A549 (cell line): ENCODE measurements around the gene SH2B3. TPM values are rescaled to one million over a fixed set of nuclear protein-coding genes. Genes with fewer than 3 reads are reported as not detected.

Source experiments
- ATAC-seq, 2 experiments: fragments of 200-7000 bp in 1 of 2; fragments of >200 bp in 1 of 2; cut with Nextera tagmentation in 1 of 2; cut with Tn5 transposase in 1 of 2; 3 replicates each; pipeline versions ENCODE4 v1.8.0 to v1.9.1; 2018 to 2020; ENCODE audit warnings: mild to moderate bottlenecking in 1 of 2, moderate library complexity in 1 of 2
- CTCF ChIA-PET: fragments of 300-600 bp; sonication (Branson Sonifier 250); formaldehyde crosslinking; extraction: SDS; loops from one replicate; lab custom pipeline; 2021; ENCODE audit warnings: antibody characterized with exemption, inconsistent platforms; lab: Yijun Ruan, JAX
- POLR2A ChIA-PET: fragments of 350-600 bp; formaldehyde crosslinking; extraction: SDS; loops from one replicate; lab custom pipeline; 2021; ENCODE audit warnings: antibody characterized with exemption, inconsistent platforms; lab: Yijun Ruan, JAX
- DNase-seq, 2 experiments: peaks; one replicate each; pipeline versions ENCODE4 v3.0.0 to v3.0.0-alpha.2; 2011 to 2016; ENCODE audit warnings: low read depth in 1 of 2, low spot score in 1 of 2
- FAIRE-seq: peaks from 2 replicates; lab custom pipeline; 2011; peaks lifted over from hg19 to GRCh38; lab: Jason Lieb, UNC
- H3K27ac ChIP-seq, 2 experiments: fragments of >200 bp; sonication (Bioruptor Twin); formaldehyde crosslinking; 3 replicates each; pipeline ENCODE4 v1.5.1; 2016 to 2017
- H3K4me1 ChIP-seq: fragments of >200 bp; sonication (Bioruptor Twin); formaldehyde crosslinking; 3 replicates; pipeline ENCODE4 v1.6.1; 2016
- H3K4me2 ChIP-seq: fragments of >200 bp; sonication (Bioruptor Twin); formaldehyde crosslinking; 3 replicates; pipeline ENCODE4 v1.6.1; 2016
- H3K4me3 ChIP-seq: fragments of >200 bp; sonication (Bioruptor Twin); formaldehyde crosslinking; 3 replicates; pipeline ENCODE4 v1.5.1; 2016
- H3K9me3 ChIP-seq: fragments of >200 bp; sonication (Bioruptor Twin); formaldehyde crosslinking; 3 replicates; pipeline ENCODE4 v1.6.1; 2016
- BHLHE40 ChIP-seq: IDR thresholded peaks from 2 replicates; pipeline ENCODE4 v1.6.1; 2012; ENCODE audit warnings: low read depth, low read length, inconsistent platforms
- CBX2 ChIP-seq: fragments of 200-600 bp; sonication (generic); IDR thresholded peaks from 2 replicates; pipeline ENCODE4 v1.6.1; 2016; ENCODE audit warnings: low read depth, mild to moderate bottlenecking, borderline replicate concordance
- CEBPB ChIP-seq, 2 experiments: fragments of >200 bp in 1 of 2; sonication (Bioruptor Twin) in 1 of 2; formaldehyde crosslinking in 1 of 2; IDR thresholded peaks; 2 replicates each; pipeline ENCODE4 v1.6.1; 2012 to 2016
- CHD2 ChIP-seq: fragments of 150-350 bp; IDR thresholded peaks from 2 replicates; pipeline ENCODE4 v1.6.1; 2014; ENCODE audit warnings: low read length; ENCODE audit not compliant: partially characterized antibody
- ESRRA ChIP-seq: fragments of 150-350 bp; IDR thresholded peaks from 2 replicates; pipeline ENCODE4 v1.6.1; 2014; ENCODE audit warnings: mild to moderate bottlenecking, low read length, borderline replicate concordance
- FOSB ChIP-seq: fragments of 250-450 bp; sonication (Bioruptor Pico); IDR thresholded peaks from 2 replicates; pipeline ENCODE4 v1.5.0; 2020; ENCODE audit warnings: mild to moderate bottlenecking, moderate library complexity
- FOSL2 ChIP-seq, 2 experiments: fragments of 450-650 bp in 1 of 2; fragments of >200 bp in 1 of 2; sonication (Bioruptor Twin) in 1 of 2; formaldehyde crosslinking; IDR thresholded peaks; 2 replicates each; pipeline versions ENCODE4 v1.5.0 to v1.6.1; 2016 to 2020; ENCODE audit warnings: mild to moderate bottlenecking in 1 of 2, moderate library complexity in 1 of 2
- HEYL ChIP-seq: fragments of 250-450 bp; sonication (Bioruptor Pico); IDR thresholded peaks from 2 replicates; pipeline ENCODE4 v1.8.0; 2021; ENCODE audit warnings: mild to moderate bottlenecking, moderate library complexity
- HOXB13 ChIP-seq: fragments of 250-450 bp; sonication (Bioruptor Pico); IDR thresholded peaks from 2 replicates; pipeline ENCODE4 v1.5.0; 2020; ENCODE audit warnings: low read depth, mild to moderate bottlenecking, moderate library complexity
- HOXB5 ChIP-seq: fragments of 250-450 bp; sonication (Bioruptor Pico); IDR thresholded peaks from 2 replicates; pipeline ENCODE4 v1.5.0; 2020; ENCODE audit warnings: mild to moderate bottlenecking, moderate library complexity
- JUN ChIP-seq, 2 experiments: fragments of >200 bp; sonication (Bioruptor Twin); formaldehyde crosslinking; IDR thresholded peaks; 2 replicates in 1 of 2; 3 replicates in 1 of 2; pipeline ENCODE4 v1.6.1; 2016 to 2017
- JUNB ChIP-seq: fragments of >200 bp; sonication (Bioruptor Twin); formaldehyde crosslinking; IDR thresholded peaks from 2 replicates; pipeline ENCODE4 v1.6.1; 2016
- KDM1A ChIP-seq: fragments of 200-600 bp; sonication (generic); IDR thresholded peaks from 2 replicates; pipeline ENCODE4 v1.6.1; 2016; ENCODE audit warnings: low read depth, mild to moderate bottlenecking
- MAFK ChIP-seq: fragments of 450-650 bp; IDR thresholded peaks from 2 replicates; pipeline ENCODE4 v1.6.1; 2014; ENCODE audit not compliant: partially characterized antibody
- MAZ ChIP-seq: fragments of 150-350 bp; IDR thresholded peaks from 2 replicates; pipeline ENCODE4 v1.6.1; 2014; ENCODE audit warnings: antibody characterized with exemption, low read depth, low read length, borderline replicate concordance
- MYC ChIP-seq: IDR thresholded peaks from 2 replicates; pipeline ENCODE4 v1.6.1; 2012; ENCODE audit warnings: mild to moderate bottlenecking, inconsistent platforms, low read length, improper control_type of control experiment, borderline replicate concordance
- NFE2L2 ChIP-seq: fragments of 150-350 bp; conservative IDR thresholded peaks from 2 replicates; pipeline ENCODE4 v1.6.1; 2014; ENCODE audit warnings: low read length
- NPAS2 ChIP-seq: fragments of 250-450 bp; sonication (Bioruptor Pico); IDR thresholded peaks from 2 replicates; pipeline ENCODE4 v1.8.0; 2022; ENCODE audit warnings: mild to moderate bottlenecking, moderate library complexity, borderline replicate concordance
- NR3C1 ChIP-seq: fragments of >200 bp; sonication (Bioruptor Twin); formaldehyde crosslinking; IDR thresholded peaks from 3 replicates; pipeline ENCODE4 v1.6.1; 2017
- POLR2AphosphoS2 ChIP-seq: conservative IDR thresholded peaks from 2 replicates; pipeline ENCODE4 v1.6.1; 2012; ENCODE audit warnings: low read length, improper control_type of control experiment, inconsistent platforms
- RARB ChIP-seq: fragments of 250-450 bp; sonication (Bioruptor Pico); IDR thresholded peaks from 2 replicates; pipeline ENCODE4 v1.8.0; 2021; ENCODE audit warnings: mild to moderate bottlenecking, moderate library complexity
- SMC3 ChIP-seq: fragments of >200 bp; sonication (Bioruptor Twin); formaldehyde crosslinking; IDR thresholded peaks from 3 replicates; pipeline ENCODE4 v1.6.1; 2018; ENCODE audit warnings: inconsistent platforms
- ZNF302 ChIP-seq: fragments of 250-450 bp; sonication (Bioruptor Pico); IDR thresholded peaks from 2 replicates; pipeline ENCODE4 v1.9.0; 2021; ENCODE audit warnings: inconsistent platforms, mild to moderate bottlenecking, moderate library complexity
- WGBS: methylation state at CpG from one replicate; pipeline ENCODE4 v1.1.6; 2017; ENCODE audit errors: missing lambda C conversion rate; 5-methylcytosine and 5-hydroxymethylcytosine counted together
- polyA plus RNA-seq, 4 experiments: library from polyadenylated mRNA; depleted of rRNA in 3 of 4; stranded (reverse); fragments of >200 nt; fragmentation: RNase III in 1 of 4; extraction: RNeasy Plus Mini Kit Qiagen cat#74134 plus additional on column Dnase treatment in 1 of 4; gene quantifications; 2 replicates in 3 of 4; 3 replicates in 1 of 4; pipeline ENCODE4 v1.2.3, GENCODE V29; 2011 to 2017
- TF ChIP-seq, protein P1 (sequence below): fragments of 150-350 bp; IDR thresholded peaks from 2 replicates; pipeline ENCODE4 v1.6.1; 2014; ENCODE audit warnings: low read depth, mild to moderate bottlenecking, low read length
- TF ChIP-seq, protein P2 (sequence below): fragments of >200 bp; sonication (Bioruptor Twin); formaldehyde crosslinking; IDR thresholded peaks from 2 replicates; pipeline ENCODE4 v1.6.1; 2016
- TF ChIP-seq, protein P3 (sequence below): fragments of >200 bp; sonication (Bioruptor Twin); formaldehyde crosslinking; IDR thresholded peaks from 3 replicates; pipeline ENCODE4 v1.5.1; 2016
- TF ChIP-seq, protein P4 (sequence below): IDR thresholded peaks from 2 replicates; pipeline ENCODE4 v1.6.1; 2012
- TF ChIP-seq, protein P5 (sequence below): fragments of 250-450 bp; sonication (Bioruptor Pico); IDR thresholded peaks from 2 replicates; pipeline ENCODE4 v1.5.0; 2021; ENCODE audit warnings: mild to moderate bottlenecking, moderate library complexity, borderline replicate concordance
- TF ChIP-seq, protein P6 (sequence below): IDR thresholded peaks from 2 replicates; pipeline ENCODE4 v1.6.1; 2012

Gene SH2B3
- polyA plus RNA-seq, 2 of the 4 experiments (the other 2 are of a cell fraction) = 2.3 to 2.5 TPM

DNA sequence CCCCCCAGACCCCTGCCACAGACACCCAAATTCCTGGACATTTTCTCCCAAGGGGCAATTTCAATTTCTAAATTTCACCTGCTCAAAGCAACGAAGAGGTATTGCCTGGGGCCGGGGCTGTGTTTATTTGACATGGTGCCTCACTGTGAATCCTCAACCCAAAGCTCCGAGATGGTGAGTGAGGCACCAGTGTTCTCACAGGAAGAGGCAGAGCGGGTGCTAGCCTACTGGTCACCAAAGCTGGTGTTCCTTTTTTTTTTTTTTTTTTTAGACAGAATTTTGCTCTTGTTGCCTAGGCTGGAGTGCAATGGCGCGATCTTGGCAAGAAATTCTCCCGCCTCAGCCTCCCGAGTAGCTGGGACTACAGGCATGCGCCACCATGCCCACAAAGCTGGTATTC, 14.8 kb upstream of the SH2B3 start (continued):
- TF ChIP-seq NFE2L2 (no peak), CHD2 (no peak), NPAS2 (CRISPR knock-in tag) (no peak), HEYL (CRISPR knock-in tag) (no peak)

DNA sequence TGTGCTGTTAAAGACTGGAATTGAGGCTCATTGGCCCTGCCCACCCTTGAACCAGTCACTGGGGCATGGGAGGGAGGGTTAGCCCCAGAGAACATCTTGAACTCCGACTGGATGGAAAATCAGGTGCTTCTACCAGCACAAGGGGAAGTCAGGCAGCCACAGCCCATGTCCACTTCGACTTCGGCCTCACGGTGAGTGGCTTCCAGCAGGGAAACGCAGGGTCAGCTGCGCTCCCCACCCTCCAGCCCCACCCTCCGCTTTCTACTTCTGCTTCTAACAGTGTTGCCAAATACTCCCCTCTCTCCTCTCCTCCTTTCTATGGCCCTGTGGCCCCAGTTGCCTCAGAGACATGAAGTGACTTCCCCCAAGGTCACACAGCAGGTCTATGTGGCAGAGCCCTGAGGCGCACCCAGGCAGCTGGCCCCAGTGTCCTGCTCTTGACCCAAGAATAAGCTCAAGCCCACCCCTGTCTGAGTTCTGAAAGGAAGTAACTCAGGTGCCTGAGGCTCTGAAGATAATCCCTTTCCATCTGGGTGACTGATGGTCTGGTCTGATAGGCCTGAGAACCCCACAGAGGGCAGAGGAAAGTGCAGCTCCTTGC, 11.9 kb upstream of the SH2B3 start:
- no peak overlapping the region for H3K4me3 ChIP-seq
- no peak overlapping the region for H3K27ac ChIP-seq
- FAIRE-seq (no peak), ATAC-seq (no peak), DNase-seq (no peak)
- ChIA-PET POLR2A (no interaction called here), CTCF (interaction anchor here (1.1 to 8.9 kb wide), 5 partner anchors 11 to 486 kb away, joined by 3 to 240 read pairs (median 5); no protein-coding TSS in a partner anchor)
- 90% methylated on average over 8 of the region's 8 CpGs for WGBS
- H3K4me2 ChIP-seq = no peak overlapping the region
- H3K9me3 ChIP-seq = no peaks in the 10 kb centered on the region
- TF ChIP-seq, protein P1, sequence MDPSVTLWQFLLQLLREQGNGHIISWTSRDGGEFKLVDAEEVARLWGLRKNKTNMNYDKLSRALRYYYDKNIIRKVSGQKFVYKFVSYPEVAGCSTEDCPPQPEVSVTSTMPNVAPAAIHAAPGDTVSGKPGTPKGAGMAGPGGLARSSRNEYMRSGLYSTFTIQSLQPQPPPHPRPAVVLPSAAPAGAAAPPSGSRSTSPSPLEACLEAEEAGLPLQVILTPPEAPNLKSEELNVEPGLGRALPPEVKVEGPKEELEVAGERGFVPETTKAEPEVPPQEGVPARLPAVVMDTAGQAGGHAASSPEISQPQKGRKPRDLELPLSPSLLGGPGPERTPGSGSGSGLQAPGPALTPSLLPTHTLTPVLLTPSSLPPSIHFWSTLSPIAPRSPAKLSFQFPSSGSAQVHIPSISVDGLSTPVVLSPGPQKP = no peak
- no peak for TF ChIP-seq MYC
- TF ChIP-seq MAFK = no peak
- no peak for TF ChIP-seq MAZ
- no peak for TF ChIP-seq CBX2
- no peak for TF ChIP-seq JUN (IDR thresholded peaks at IDR 0.05)
- TF ChIP-seq ZNF302 = no peak
- no peak for TF ChIP-seq HOXB13
- TF ChIP-seq BHLHE40 = no peak
- TF ChIP-seq SMC3 = no peak
- TF ChIP-seq RARB = no peak
- TF ChIP-seq HEYL (CRISPR knock-in tag) = no peak
- no peak for TF ChIP-seq NFE2L2
- TF ChIP-seq HOXB5 (CRISPR knock-in tag) = no peak
- TF ChIP-seq, protein P2, sequence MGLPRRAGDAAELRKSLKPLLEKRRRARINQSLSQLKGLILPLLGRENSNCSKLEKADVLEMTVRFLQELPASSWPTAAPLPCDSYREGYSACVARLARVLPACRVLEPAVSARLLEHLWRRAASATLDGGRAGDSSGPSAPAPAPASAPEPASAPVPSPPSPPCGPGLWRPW = no peak
- TF ChIP-seq NR3C1 = no peak
- peaks cover 6% of the 10 kb centered on the region; the same call in 1 of the 3 replicates for H3K4me1 ChIP-seq

DNA sequence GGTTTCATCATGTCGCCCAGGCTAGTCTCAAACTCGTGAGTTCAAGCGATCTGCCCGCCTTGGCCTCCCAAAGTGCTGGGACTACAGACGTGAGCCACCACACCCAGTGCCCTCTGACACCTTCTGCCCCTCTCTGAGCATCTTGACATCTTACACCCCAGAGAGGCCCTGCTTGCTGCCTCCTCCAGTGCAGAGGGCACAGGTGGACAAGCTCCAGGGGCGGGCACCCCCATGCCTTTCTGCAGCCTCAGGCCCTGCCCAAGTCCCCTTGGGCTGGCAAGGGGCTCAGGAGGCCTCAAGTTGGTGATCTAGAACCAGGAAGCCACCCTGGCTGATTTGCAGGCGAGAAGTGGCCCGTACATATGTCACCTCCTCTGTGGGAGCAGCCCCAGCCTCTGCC, 11.2 kb upstream of the SH2B3 start:
- ChIA-PET CTCF (interaction anchor here (2.6 to 8.9 kb wide), 2 partner anchors 11 to 59 kb away, joined by 5 to 240 read pairs; no protein-coding TSS in a partner anchor), POLR2A (no interaction called here)
- Histone ChIP-seq H3K9me3 (no peaks in the 10 kb centered on the region), H3K4me1 (peaks cover 6% of the 10 kb centered on the region; the same call in 1 of the 3 replicates), H3K4me2 (no peak overlapping the region), H3K4me3 (no peak overlapping the region), H3K27ac (no peak overlapping the region)
- no peak for TF ChIP-seq CBX2
- TF ChIP-seq FOSL2 (IDR thresholded peaks at IDR 0.05) = no peak
- no peak for TF ChIP-seq FOSL2 (CRISPR knock-in tag; IDR thresholded peaks at IDR 0.05)
- no peak for TF ChIP-seq POLR2AphosphoS2
- TF ChIP-seq JUNB = no peak
- no peak for TF ChIP-seq FOSB (CRISPR knock-in tag)
- no peak for TF ChIP-seq ESRRA
- no peak for TF ChIP-seq BHLHE40
- TF ChIP-seq, protein P3, sequence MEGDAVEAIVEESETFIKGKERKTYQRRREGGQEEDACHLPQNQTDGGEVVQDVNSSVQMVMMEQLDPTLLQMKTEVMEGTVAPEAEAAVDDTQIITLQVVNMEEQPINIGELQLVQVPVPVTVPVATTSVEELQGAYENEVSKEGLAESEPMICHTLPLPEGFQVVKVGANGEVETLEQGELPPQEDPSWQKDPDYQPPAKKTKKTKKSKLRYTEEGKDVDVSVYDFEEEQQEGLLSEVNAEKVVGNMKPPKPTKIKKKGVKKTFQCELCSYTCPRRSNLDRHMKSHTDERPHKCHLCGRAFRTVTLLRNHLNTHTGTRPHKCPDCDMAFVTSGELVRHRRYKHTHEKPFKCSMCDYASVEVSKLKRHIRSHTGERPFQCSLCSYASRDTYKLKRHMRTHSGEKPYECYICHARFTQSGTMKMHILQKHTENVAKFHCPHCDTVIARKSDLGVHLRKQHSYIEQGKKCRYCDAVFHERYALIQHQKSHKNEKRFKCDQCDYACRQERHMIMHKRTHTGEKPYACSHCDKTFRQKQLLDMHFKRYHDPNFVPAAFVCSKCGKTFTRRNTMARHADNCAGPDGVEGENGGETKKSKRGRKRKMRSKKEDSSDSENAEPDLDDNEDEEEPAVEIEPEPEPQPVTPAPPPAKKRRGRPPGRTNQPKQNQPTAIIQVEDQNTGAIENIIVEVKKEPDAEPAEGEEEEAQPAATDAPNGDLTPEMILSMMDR = no peak
- TF ChIP-seq, protein P4, sequence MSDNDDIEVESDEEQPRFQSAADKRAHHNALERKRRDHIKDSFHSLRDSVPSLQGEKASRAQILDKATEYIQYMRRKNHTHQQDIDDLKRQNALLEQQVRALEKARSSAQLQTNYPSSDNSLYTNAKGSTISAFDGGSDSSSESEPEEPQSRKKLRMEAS = no peak
- TF ChIP-seq, protein P5, sequence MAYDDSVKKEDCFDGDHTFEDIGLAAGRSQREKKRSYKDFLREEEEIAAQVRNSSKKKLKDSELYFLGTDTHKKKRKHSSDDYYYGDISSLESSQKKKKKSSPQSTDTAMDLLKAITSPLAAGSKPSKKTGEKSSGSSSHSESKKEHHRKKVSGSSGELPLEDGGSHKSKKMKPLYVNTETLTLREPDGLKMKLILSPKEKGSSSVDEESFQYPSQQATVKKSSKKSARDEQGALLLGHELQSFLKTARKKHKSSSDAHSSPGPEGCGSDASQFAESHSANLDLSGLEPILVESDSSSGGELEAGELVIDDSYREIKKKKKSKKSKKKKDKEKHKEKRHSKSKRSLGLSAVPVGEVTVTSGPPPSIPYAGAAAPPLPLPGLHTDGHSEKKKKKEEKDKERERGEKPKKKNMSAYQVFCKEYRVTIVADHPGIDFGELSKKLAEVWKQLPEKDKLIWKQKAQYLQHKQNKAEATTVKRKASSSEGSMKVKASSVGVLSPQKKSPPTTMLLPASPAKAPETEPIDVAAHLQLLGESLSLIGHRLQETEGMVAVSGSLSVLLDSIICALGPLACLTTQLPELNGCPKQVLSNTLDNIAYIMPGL = no peak
- no peak for TF ChIP-seq HOXB5 (CRISPR knock-in tag)
- TF ChIP-seq KDM1A = no peak
- no peak for TF ChIP-seq CEBPB (IDR thresholded peaks at IDR 0.05)
- TF ChIP-seq, protein P6, sequence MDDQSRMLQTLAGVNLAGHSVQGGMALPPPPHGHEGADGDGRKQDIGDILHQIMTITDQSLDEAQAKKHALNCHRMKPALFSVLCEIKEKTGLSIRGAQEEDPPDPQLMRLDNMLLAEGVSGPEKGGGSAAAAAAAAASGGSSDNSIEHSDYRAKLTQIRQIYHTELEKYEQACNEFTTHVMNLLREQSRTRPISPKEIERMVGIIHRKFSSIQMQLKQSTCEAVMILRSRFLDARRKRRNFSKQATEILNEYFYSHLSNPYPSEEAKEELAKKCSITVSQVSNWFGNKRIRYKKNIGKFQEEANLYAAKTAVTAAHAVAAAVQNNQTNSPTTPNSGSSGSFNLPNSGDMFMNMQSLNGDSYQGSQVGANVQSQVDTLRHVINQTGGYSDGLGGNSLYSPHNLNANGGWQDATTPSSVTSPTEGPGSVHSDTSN = no peak
- TF ChIP-seq, protein P2 = no peak
- FAIRE-seq (no peak), DNase-seq (no peak), ATAC-seq (no peak)
- WGBS = 75% methylated on average over 6 of the region's 8 CpGs
